Brain microvascular endothelial cell (primary cell): ENCODE results near the gene KAZN.

Source experiments
- DNase-seq: peaks from one replicate; pipeline ENCODE4 v3.0.0-alpha.2; 2020
- H3K27ac ChIP-seq: fragments of 250-450 bp; sonication (Bioruptor Pico); 2 replicates; pipeline ENCODE4 v1.5.1; 2020; ENCODE audit warnings: mild to moderate bottlenecking, moderate library complexity
- H3K27me3 ChIP-seq: fragments of 250-450 bp; sonication (Bioruptor Pico); replicated peaks from 2 replicates; pipeline ENCODE4 v1.5.1; 2020; ENCODE audit warnings: mild to moderate bottlenecking
- H3K36me3 ChIP-seq: fragments of 250-450 bp; sonication (Bioruptor Pico); replicated peaks from 2 replicates; pipeline ENCODE4 v1.5.1; 2020; ENCODE audit warnings: mild to moderate bottlenecking
- H3K4me3 ChIP-seq: 2 replicates; pipeline ENCODE4 v1.5.1; 2011; ENCODE audit warnings: low read depth, mild to moderate bottlenecking, control low read depth, low read length, moderate library complexity
- in situ Hi-C: cut with HindIII; loops from 2 replicates; pipeline ENCODE4 v1.10.0; 2017; ENCODE audit warnings: low sequenced_read_pairs, low pct_ligation_motif_present
- TF ChIP-seq, protein P1 (sequence below): IDR thresholded peaks from 2 replicates; pipeline ENCODE4 v1.5.1; 2011; ENCODE audit warnings: low read depth, mild to moderate bottlenecking, moderate library complexity, low read length, control low read depth, inconsistent platforms; ENCODE audit errors: missing control alignments

KAZN gene

DNA sequence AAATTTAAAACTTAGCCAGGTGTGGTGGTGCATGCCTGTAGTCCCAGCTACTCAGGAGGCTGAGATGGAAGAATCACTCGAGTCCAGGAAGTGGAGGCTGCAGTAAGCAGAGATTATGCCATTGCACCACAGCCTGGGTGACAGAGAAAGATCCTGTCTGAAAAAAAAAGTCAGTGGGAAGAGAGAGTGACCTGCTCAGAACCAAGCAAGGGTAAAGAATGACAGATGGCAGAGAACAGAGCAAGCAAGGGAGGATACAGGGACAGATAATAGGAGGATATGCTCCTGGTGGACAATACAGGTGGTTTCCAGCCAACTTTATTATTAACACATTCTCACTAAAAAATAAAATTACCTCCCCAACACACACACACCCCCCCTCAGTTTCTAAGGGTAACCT is 550.5 kb downstream of the KAZN start:
- Histone ChIP-seq H3K36me3 (no peaks in the 10 kb centered on the region), H3K27me3 (no peaks in the 10 kb centered on the region), H3K4me3 (no peak overlapping the region), H3K27ac (no peak overlapping the region)
- TF ChIP-seq, protein P1, sequence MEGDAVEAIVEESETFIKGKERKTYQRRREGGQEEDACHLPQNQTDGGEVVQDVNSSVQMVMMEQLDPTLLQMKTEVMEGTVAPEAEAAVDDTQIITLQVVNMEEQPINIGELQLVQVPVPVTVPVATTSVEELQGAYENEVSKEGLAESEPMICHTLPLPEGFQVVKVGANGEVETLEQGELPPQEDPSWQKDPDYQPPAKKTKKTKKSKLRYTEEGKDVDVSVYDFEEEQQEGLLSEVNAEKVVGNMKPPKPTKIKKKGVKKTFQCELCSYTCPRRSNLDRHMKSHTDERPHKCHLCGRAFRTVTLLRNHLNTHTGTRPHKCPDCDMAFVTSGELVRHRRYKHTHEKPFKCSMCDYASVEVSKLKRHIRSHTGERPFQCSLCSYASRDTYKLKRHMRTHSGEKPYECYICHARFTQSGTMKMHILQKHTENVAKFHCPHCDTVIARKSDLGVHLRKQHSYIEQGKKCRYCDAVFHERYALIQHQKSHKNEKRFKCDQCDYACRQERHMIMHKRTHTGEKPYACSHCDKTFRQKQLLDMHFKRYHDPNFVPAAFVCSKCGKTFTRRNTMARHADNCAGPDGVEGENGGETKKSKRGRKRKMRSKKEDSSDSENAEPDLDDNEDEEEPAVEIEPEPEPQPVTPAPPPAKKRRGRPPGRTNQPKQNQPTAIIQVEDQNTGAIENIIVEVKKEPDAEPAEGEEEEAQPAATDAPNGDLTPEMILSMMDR, result no peak
- DNase-seq, result no peak
- in situ Hi-C loops, result no loop called here

DNA sequence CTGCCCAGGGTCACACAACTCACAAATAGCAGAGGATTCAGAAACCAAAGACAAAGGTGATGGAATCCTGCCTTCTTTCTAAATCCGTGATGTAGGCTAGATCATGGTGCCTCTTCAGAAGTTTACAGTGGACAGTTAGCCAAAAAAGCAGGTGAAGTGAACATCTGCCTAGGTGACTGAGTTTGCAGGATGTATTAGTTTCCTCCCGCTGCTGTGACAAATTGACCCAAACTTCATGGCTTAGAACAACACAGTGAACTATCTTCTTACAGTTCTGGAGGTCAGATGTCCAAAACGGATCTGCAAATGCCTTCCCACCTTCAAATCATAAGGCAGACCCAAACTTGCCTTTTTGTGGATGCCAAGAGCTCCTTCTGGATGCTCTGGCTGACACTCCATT is 551.9 kb downstream of the KAZN start:
- H3K27ac ChIP-seq, result no peak overlapping the region

DNA sequence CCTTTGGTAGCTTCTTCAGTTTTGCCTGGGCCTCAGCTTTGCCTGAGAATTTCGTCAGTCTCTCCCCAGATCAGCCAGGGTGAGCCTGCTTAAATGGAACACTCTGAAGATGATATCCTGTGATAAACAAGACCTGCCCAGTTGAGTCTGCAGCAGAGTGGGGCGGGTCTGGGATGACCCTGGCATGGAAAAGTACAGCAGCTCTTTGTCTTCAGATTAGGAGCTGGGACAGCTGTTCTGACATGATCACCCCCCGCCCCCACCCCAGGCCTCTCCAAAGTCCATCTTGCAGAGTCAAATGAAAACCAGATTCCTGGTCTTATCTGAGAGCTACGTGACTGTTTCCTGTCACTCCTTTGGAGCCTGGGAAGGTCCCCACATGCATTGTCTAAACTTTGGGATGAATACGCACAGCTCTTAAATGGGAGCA is 552.9 kb downstream of the KAZN start:
- Histone ChIP-seq H3K27me3 (no peaks in the 10 kb centered on the region), H3K4me3 (no peak overlapping the region), H3K27ac (no peak overlapping the region), H3K36me3 (no peaks in the 10 kb centered on the region)
- in situ Hi-C loops, result no loop called here
- TF ChIP-seq, protein P1, result no peak
- DNase-seq, result no peak

More for the DNA sequence above, 551.9 kb downstream of the KAZN start:
- in situ Hi-C loops, result no loop called here
- no peak overlapping the region for H3K4me3 ChIP-seq
- TF ChIP-seq, protein P1, result no peak
- H3K36me3 ChIP-seq, result no peaks in the 10 kb centered on the region
- H3K27me3 ChIP-seq, result no peaks in the 10 kb centered on the region
- no peak for DNase-seq

DNA sequence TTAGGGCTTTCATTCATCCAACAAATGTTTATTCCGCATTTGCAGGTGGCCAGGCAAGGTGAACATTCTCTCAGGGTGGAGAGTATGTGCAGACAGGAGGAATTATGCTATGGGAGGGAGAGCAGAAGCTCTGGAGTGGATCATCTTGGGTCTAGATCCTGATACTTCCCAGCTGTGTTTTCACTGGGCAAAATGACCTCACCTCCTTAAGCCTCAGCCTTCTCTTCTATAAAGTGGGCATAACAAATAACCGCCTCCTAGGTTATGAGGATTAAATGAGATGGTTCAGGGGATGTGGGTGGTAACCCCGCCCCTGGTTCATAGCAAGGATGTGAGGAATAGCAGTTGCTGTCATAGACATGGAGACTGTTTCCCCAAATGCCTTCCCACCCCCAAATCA is 553.4 kb downstream of the KAZN start:
- in situ Hi-C loops, result no loop called here
- TF ChIP-seq, protein P1, result no peak
- Histone ChIP-seq H3K4me3 (no peak overlapping the region), H3K27me3 (no peaks in the 10 kb centered on the region), H3K27ac (no peak overlapping the region), H3K36me3 (no peaks in the 10 kb centered on the region)
- no peak for DNase-seq

DNA sequence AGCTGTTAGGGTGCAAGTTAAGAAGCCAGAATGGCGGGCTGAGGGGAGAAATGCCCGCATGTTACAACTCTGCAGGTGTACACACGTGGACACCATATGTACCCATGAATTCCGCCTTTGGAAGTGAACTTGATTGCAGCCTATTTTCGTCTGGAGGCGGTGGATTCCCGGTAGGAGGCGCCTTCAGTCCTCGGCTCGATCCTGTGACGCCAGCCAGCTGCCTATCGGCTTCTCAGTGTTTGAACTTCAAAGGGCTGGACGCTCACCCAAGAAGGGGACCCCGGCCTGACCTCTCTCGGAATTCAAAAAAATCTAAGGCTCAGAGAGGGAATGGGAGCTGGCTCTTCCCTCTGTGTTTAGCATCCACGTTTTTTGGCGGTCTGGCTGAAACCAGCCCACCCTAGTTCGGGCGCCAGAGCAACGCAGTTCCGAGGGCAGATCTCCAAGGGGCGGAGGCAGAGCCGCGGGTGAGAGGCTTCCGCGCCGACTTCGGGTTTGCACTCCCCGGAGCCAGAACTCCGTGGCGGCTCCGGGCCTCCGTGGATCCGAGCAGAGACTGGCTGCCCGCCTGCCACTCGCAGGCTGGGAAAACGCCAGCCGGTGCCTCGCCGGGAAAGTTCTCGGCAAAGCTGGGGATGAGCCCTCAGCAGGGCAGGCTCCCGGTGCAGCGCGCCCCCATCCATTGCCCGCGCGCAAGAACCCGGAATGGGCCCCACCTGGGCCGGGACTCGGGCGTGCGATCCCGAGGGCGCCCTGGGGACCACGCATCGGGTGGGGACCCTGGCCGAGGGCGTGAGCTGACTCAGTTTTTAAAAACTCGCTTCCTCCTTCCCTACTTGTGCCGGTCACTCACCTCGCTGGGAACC is 554.1 kb downstream of the KAZN start:
- H3K36me3 ChIP-seq, result no peaks in the 10 kb centered on the region
- peak overlapping the region; percentile 29 for H3K27ac ChIP-seq
- in situ Hi-C loops, result no loop called here
- peak overlapping the region; percentile 60 for H3K4me3 ChIP-seq
- H3K27me3 ChIP-seq, result no peaks in the 10 kb centered on the region
- TF ChIP-seq, protein P1, result peak; percentile 88
- DNase-seq, result peak; percentile 88
